Measurements from ENCODE around the gene GRIK3. TPM values are rescaled to one million over a fixed set of nuclear protein-coding genes. Genes with fewer than 3 reads are reported as not detected.
"Not testable (repeated sequence)": the region's sequence is repeated elsewhere in the genome, so short reads cannot be mapped to it uniquely, and the experiment has no call there.

GRIK3 gene
- total RNA-seq, 3 donors from 2014 or later (not counting 1 experiment from before 2014, with no cell fraction given) = not detected

DNA sequence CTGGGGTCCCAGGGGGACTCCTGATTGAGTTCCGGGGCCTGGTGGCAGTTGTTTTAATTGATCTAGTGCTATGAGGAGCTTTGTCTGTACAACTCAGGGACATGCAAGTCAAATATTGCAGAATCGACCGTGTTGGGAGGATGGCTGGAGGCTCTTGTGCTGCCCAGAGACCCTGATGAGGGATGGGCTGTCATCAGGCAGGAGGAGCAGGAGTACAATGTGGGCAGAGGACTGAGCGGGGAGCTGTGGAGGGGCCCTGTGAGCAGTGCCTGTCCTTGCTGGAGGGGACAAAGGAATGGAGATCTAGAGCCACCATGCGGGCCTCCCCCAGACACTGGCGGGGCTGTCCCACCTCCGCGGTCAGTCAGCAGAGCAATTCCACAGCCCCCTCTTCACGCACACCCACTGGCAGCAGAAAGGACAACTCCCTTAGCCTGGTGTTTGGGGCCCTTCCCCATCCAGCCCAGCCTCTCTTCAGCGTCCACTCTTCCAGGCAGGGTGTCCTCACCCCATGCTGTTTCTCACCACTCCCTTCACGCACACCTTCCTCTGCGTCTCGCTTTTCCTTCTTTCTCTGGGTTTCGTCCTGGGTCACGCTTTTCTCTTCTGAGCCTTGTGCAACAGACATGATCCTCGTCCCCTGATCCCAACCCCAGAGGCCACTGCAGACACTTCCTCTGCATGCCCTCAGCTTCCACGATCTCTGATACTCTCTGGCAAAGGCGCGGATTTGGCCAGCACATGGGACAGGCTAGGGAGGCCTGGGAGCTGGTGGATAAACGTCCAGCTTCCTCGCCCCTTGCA lies 122.6 kb downstream of the GRIK3 start:
- DNase-seq (no peak), ATAC-seq (no peak)
- H3K27me3 ChIP-seq (ENCODE audit: control insufficient read depth, insufficient read depth, low read length) = no peaks in the 10 kb centered on the region
- no peaks in the 10 kb centered on the region for H3K4me1 ChIP-seq (ENCODE audit: control insufficient read depth, insufficient read depth, low read length)
- H3K4me3 ChIP-seq (ENCODE audit: low read length) = no peak overlapping the region
- no peak overlapping the region for H3K27ac Mint-ChIP-seq
- H3K9me3 ChIP-seq (ENCODE audit: control insufficient read depth, insufficient read depth, low read length) = no peaks in the 10 kb centered on the region
- H3K36me3 Mint-ChIP-seq = no peaks in the 10 kb centered on the region
- no peaks in the 10 kb centered on the region for H3K36me3 ChIP-seq (ENCODE audit: control insufficient read depth, insufficient read depth, low read length)
- WGBS (ENCODE audit: insufficient coverage) = 79% methylated on average over 21 of the region's 21 CpGs
- peaks cover 10 to 43% of the 10 kb centered on the region in 2 donors for H3K27me3 Mint-ChIP-seq (ENCODE audit: low read depth in 2 of 2)
- TF ChIP-seq, protein P1, sequence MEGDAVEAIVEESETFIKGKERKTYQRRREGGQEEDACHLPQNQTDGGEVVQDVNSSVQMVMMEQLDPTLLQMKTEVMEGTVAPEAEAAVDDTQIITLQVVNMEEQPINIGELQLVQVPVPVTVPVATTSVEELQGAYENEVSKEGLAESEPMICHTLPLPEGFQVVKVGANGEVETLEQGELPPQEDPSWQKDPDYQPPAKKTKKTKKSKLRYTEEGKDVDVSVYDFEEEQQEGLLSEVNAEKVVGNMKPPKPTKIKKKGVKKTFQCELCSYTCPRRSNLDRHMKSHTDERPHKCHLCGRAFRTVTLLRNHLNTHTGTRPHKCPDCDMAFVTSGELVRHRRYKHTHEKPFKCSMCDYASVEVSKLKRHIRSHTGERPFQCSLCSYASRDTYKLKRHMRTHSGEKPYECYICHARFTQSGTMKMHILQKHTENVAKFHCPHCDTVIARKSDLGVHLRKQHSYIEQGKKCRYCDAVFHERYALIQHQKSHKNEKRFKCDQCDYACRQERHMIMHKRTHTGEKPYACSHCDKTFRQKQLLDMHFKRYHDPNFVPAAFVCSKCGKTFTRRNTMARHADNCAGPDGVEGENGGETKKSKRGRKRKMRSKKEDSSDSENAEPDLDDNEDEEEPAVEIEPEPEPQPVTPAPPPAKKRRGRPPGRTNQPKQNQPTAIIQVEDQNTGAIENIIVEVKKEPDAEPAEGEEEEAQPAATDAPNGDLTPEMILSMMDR (IDR thresholded peaks at IDR 0.05) = no peak
- no peak overlapping the region for H3K4me3 Mint-ChIP-seq
- no peaks in the 10 kb centered on the region for H3K4me1 Mint-ChIP-seq
- intact Hi-C loops (cut with micrococcal nuclease) = no loop called here
- no peak overlapping the region for H3K27ac ChIP-seq (ENCODE audit: low read length)
- H3K9me3 Mint-ChIP-seq = no peaks in the 10 kb centered on the region

DNA sequence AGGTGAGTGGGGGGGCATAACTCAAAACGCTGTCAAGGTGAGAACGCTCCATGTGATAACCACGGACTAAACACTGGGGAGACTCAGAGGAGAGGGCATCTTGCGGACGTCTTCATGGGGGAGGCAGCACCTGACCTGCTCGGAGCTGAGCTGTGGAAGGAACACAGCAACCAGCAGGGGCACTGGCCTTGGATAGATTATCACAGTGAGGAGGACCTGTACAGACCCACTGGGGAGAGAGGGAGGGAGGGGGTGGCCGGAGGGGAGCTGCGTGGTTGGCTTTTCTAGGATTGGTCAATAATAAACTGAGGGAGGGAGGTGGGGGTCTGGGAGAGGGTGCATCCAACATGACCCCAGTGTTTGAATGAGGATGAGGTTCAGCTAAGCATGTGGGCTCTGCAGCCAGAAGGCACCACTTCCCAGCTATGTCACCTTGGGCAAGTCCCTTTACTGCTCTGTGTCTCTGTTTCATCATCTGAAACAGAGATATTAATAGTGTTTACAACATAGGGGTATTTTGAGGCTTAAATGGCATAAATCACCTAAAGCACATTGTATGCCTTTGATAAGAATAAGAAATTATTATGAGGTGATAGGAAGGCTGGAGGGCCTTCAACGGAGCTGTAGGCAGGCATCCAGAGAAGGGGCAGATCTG lies 123.3 kb downstream of the GRIK3 start:
- H3K4me1 Mint-ChIP-seq = no peaks in the 10 kb centered on the region
- H3K36me3 Mint-ChIP-seq = no peaks in the 10 kb centered on the region

DNA sequence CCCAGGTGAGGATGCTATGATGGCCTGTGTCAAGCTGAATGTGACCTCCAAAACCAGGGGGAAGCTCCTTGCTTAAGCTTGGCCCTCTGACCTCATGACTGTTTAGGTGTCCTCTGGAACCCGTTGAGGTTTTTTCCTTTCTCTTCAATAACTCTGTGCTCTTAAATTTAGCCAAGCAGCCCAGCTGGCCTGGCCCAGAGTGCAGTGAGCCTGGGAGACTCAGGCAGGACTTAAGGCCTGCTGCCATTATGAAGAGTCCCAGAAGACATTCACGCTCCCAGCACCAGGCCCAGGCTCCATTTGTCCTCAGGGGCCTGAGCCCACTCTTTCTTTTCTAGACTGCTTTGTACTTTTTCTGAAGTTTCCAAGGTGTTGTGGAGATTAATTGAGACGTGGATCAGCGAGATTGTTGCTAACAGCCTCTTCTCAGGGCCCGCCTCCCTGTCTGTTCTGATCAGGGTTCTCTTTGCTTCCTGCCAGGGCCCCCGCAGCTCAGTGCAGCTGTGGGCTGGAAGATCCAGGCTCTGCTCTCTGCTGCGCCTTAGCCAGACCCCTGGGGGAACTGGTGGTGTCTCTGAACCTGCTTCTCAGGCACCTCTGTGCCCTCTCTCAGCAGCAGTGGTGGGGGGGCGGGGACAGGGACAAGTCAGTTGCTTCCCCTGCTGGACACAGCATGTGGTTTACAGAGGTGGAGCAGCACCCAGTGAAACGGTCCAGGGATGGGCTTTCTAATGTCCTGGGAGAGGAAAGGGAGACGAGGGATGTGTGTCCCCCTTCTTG lies 124.2 kb downstream of the GRIK3 start:
- no peak for DNase-seq
- no peaks in the 10 kb centered on the region for H3K36me3 ChIP-seq (ENCODE audit: control insufficient read depth, insufficient read depth, low read length)

More for the DNA sequence above, 123.3 kb downstream of the GRIK3 start:
- no peak overlapping the region for H3K4me3 Mint-ChIP-seq
- WGBS (ENCODE audit: insufficient coverage) = 72% methylated on average over 9 of the region's 9 CpGs
- Histone ChIP-seq H3K4me1 (ENCODE audit: control insufficient read depth, insufficient read depth, low read length) (no peaks in the 10 kb centered on the region), H3K27me3 (ENCODE audit: control insufficient read depth, insufficient read depth, low read length) (no peaks in the 10 kb centered on the region), H3K36me3 (ENCODE audit: control insufficient read depth, insufficient read depth, low read length) (no peaks in the 10 kb centered on the region), H3K4me3 (ENCODE audit: low read length) (no peak overlapping the region), H3K27ac (ENCODE audit: low read length) (no peak overlapping the region), H3K9me3 (ENCODE audit: control insufficient read depth, insufficient read depth, low read length) (no peaks in the 10 kb centered on the region)
- H3K27ac Mint-ChIP-seq = no peak overlapping the region
- ATAC-seq = no peak
- no peak for DNase-seq
- H3K9me3 Mint-ChIP-seq = no peaks in the 10 kb centered on the region
- intact Hi-C loops (cut with micrococcal nuclease) = no loop called here
- peaks cover 10 to 50% of the 10 kb centered on the region in 2 donors for H3K27me3 Mint-ChIP-seq (ENCODE audit: low read depth in 2 of 2)
- TF ChIP-seq, protein P1 (IDR thresholded peaks at IDR 0.05) = no peak

DNA sequence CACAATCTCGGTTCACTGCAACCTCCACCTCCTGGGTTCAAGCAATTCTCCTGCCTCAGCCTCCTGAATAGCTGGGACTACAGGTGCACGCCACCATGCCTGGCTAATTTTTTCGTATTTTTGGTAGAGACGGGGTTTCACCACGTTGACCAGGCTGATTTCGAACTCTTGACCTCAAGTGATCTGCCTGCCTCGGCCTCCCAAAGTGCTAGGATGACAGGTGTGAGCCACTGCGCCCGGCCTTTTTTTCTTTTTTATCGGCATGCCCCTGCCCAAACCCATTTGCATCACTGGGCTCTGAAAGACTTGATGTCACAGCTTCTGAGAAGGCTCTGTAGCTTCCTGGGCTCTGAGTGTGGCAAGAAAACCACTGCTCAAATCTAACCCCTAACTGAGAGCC lies 125.0 kb downstream of the GRIK3 start:
- H3K36me3 ChIP-seq (ENCODE audit: control insufficient read depth, insufficient read depth, low read length); H3K36me3 Mint-ChIP-seq; H3K9me3 ChIP-seq (ENCODE audit: control insufficient read depth, insufficient read depth, low read length); H3K4me1 Mint-ChIP-seq; H3K27me3 ChIP-seq (ENCODE audit: control insufficient read depth, insufficient read depth, low read length); H3K9me3 Mint-ChIP-seq; ATAC-seq; H3K27ac Mint-ChIP-seq; H3K4me3 Mint-ChIP-seq; H3K4me3 ChIP-seq (ENCODE audit: low read length); H3K4me1 ChIP-seq (ENCODE audit: control insufficient read depth, insufficient read depth, low read length); H3K27ac ChIP-seq (ENCODE audit: low read length); DNase-seq; intact Hi-C loops (cut with micrococcal nuclease): not testable (repeated sequence)
- 81% methylated on average over 10 of the region's 10 CpGs for WGBS (ENCODE audit: insufficient coverage)
- H3K27me3 Mint-ChIP-seq (ENCODE audit: low read depth in 2 of 2) = peaks cover 10 to 37% of the 10 kb centered on the region in 2 donors

More for the DNA sequence above, 124.2 kb downstream of the GRIK3 start:
- no peaks in the 10 kb centered on the region for H3K9me3 Mint-ChIP-seq
- ATAC-seq = no peak
- H3K9me3 ChIP-seq (ENCODE audit: control insufficient read depth, insufficient read depth, low read length) = no peaks in the 10 kb centered on the region
- intact Hi-C loops (cut with micrococcal nuclease) = no loop called here
- H3K27me3 ChIP-seq (ENCODE audit: control insufficient read depth, insufficient read depth, low read length) = no peaks in the 10 kb centered on the region
- H3K4me3 Mint-ChIP-seq = no peak overlapping the region
- H3K27ac Mint-ChIP-seq = no peak overlapping the region
- TF ChIP-seq, protein P1 (IDR thresholded peaks at IDR 0.05) = no peak
- no peak overlapping the region for H3K4me3 ChIP-seq (ENCODE audit: low read length)
- H3K4me1 ChIP-seq (ENCODE audit: control insufficient read depth, insufficient read depth, low read length) = no peaks in the 10 kb centered on the region
- H3K27me3 Mint-ChIP-seq (ENCODE audit: low read depth in 2 of 2) = peaks cover 10 to 45% of the 10 kb centered on the region in 2 donors
- no peaks in the 10 kb centered on the region for H3K4me1 Mint-ChIP-seq
- 49% methylated on average over 9 of the region's 10 CpGs for WGBS (ENCODE audit: insufficient coverage)
- H3K36me3 Mint-ChIP-seq = no peaks in the 10 kb centered on the region
- H3K27ac ChIP-seq (ENCODE audit: low read length) = no peak overlapping the region
